Hepatocyte (in vitro differentiated cells): Measurements from ENCODE around the gene NLK. TPM values are rescaled to one million over a fixed set of nuclear protein-coding genes. Genes with fewer than 3 reads are reported as not detected.

Experiments
- DNase-seq: peaks from one replicate; pipeline ENCODE4 v3.0.0-alpha.2; 2016; ENCODE audit warnings: low spot score
- H2AFZ ChIP-seq: fragments of 200-600 bp; sonication (generic); 2 replicates; pipeline ENCODE4 v1.6.0; 2016; ENCODE audit warnings: antibody characterized with exemption, mild to moderate bottlenecking
- H3K27ac ChIP-seq: fragments of 200-600 bp; sonication (generic); 2 replicates; pipeline ENCODE4 v1.5.1; 2016; ENCODE audit warnings: mild to moderate bottlenecking
- H3K27me3 ChIP-seq: fragments of 200-600 bp; sonication (generic); 2 replicates; pipeline ENCODE4 v1.6.1; 2016
- H3K36me3 ChIP-seq: fragments of 200-600 bp; sonication (generic); replicated peaks from 2 replicates; pipeline ENCODE4 v1.5.1; 2016; ENCODE audit warnings: low read depth; ENCODE audit not compliant: insufficient read depth
- H3K4me1 ChIP-seq: fragments of 200-600 bp; sonication (generic); 2 replicates; pipeline ENCODE4 v1.5.1; 2016; ENCODE audit warnings: mild to moderate bottlenecking, moderate library complexity; ENCODE audit not compliant: insufficient read depth
- H3K4me2 ChIP-seq: fragments of 200-600 bp; sonication (generic); 2 replicates; pipeline ENCODE4 v1.6.0; 2016
- H3K4me3 ChIP-seq: fragments of 200-600 bp; sonication (generic); 2 replicates; pipeline ENCODE4 v1.5.1; 2016; ENCODE audit warnings: mild to moderate bottlenecking
- H3K79me2 ChIP-seq: fragments of 200-600 bp; sonication (generic); 2 replicates; pipeline ENCODE4 v1.6.0; 2017; ENCODE audit warnings: mild to moderate bottlenecking
- H3K9me2 ChIP-seq: fragments of 200-600 bp; sonication (generic); replicated peaks from 2 replicates; pipeline ENCODE4 v1.6.0; 2017; ENCODE audit warnings: mild to moderate bottlenecking; ENCODE audit not compliant: insufficient read depth
- H3K9me3 ChIP-seq: fragments of 200-600 bp; sonication (generic); 2 replicates; pipeline ENCODE4 v1.5.1; 2016; ENCODE audit warnings: low read depth, mild to moderate bottlenecking
- H4K20me1 ChIP-seq: fragments of 200-600 bp; sonication (generic); 2 replicates; pipeline ENCODE4 v1.6.0; 2016; ENCODE audit warnings: mild to moderate bottlenecking; ENCODE audit not compliant: insufficient read depth, poor library complexity, severe bottlenecking
- CTCF ChIP-seq: fragments of 200-600 bp; sonication (generic); IDR thresholded peaks from 2 replicates; pipeline ENCODE4 v1.5.1; 2016; ENCODE audit warnings: antibody characterized with exemption, mild to moderate bottlenecking; ENCODE audit not compliant: poor library complexity
- EZH2 ChIP-seq: fragments of 200-600 bp; sonication (generic); IDR thresholded peaks from 2 replicates; pipeline ENCODE4 v1.6.1; 2016; ENCODE audit warnings: antibody characterized with exemption, mild to moderate bottlenecking, borderline replicate concordance
- EZH2phosphoT487 ChIP-seq: fragments of 200-600 bp; sonication (generic); IDR thresholded peaks from one replicate; pipeline ENCODE4 v1.6.1; 2018; ENCODE audit warnings: antibody characterized with exemption, mild to moderate bottlenecking, low read depth, moderate library complexity; ENCODE audit not compliant: unreplicated experiment, severe bottlenecking
- WGBS: methylation state at CpG from one replicate; pipeline ENCODE4 v1.1.6; 2016; ENCODE audit warnings: low lambda C conversion rate; ENCODE audit errors: missing lambda C conversion rate; 5-methylcytosine and 5-hydroxymethylcytosine counted together
- polyA plus RNA-seq: library from polyadenylated mRNA; unstranded; fragments of >200 nt; fragmentation: Nextera tagmentation; extraction: Ambion mirVana; gene quantifications from 2 replicates; pipeline ENCODE4 v1.2.1, GENCODE V29; 2016
- total RNA-seq: library from RNA; depleted of rRNA; stranded (reverse); fragments of >200 nt; gene quantifications from 2 replicates; pipeline ENCODE4 v1.2.3, GENCODE V29; 2014

Gene NLK
- total and polyA plus RNA-seq, 2 experiments from 2014 or later, result 5.2 to 24.9 TPM

- H3K4me1 ChIP-seq, result no peaks in the 10 kb centered on the region
Observed at GRCh38 chr17:28227316-28228108, 185.0 kb downstream of the NLK start.

GRCh38 chr17:28228109-28228840 is 185.8 kb downstream of the NLK start:
- Histone ChIP-seq H3K36me3 (no peaks in the 10 kb centered on the region), H3K4me3 (peak overlapping the region; percentile 54), H3K4me2 (peak overlapping the region; percentile 81), H3K9me2 (no peaks in the 10 kb centered on the region), H3K27ac (no peak overlapping the region), H3K27me3 (no peaks in the 10 kb centered on the region), H2AFZ (peak overlapping the region; percentile 24), H3K9me3 (no peaks in the 10 kb centered on the region), H4K20me1 (no peaks in the 10 kb centered on the region), H3K4me1 (no peaks in the 10 kb centered on the region), H3K79me2 (no peaks in the 10 kb centered on the region)
- 8% methylated on average over 18 of the region's 22 CpGs for WGBS
- TF ChIP-seq CTCF, result no peak
- TF ChIP-seq EZH2, result no peak
- no peak for TF ChIP-seq EZH2phosphoT487
- no peak for DNase-seq

More at GRCh38 chr17:28227316-28228108, 185.0 kb downstream of the NLK start:
- Histone ChIP-seq H3K9me2 (no peaks in the 10 kb centered on the region), H3K27ac (no peak overlapping the region), H3K9me3 (no peaks in the 10 kb centered on the region), H2AFZ (peak overlapping the region; percentile 24), H4K20me1 (no peaks in the 10 kb centered on the region), H3K79me2 (no peaks in the 10 kb centered on the region), H3K4me2 (peak overlapping the region; percentile 81), H3K27me3 (no peaks in the 10 kb centered on the region), H3K4me3 (peak overlapping the region; percentile 54), H3K36me3 (no peaks in the 10 kb centered on the region)
- WGBS, result 5% methylated on average over 62 of the region's 66 CpGs
- TF ChIP-seq EZH2phosphoT487, result no peak
- TF ChIP-seq EZH2, result no peak
- TF ChIP-seq CTCF, result no peak
- peak; percentile 93 for DNase-seq

- no peak overlapping the region for H3K4me2 ChIP-seq
- H3K27me3 ChIP-seq, result no peaks in the 10 kb centered on the region
- no peak overlapping the region for H2AFZ ChIP-seq
Observed at GRCh38 chr17:28228986-28229729, 186.7 kb downstream of the NLK start.

More at GRCh38 chr17:28228986-28229729, 186.7 kb downstream of the NLK start:
- H3K9me2 ChIP-seq, result no peaks in the 10 kb centered on the region
- H3K27ac ChIP-seq, result no peak overlapping the region
- no peak overlapping the region for H3K4me3 ChIP-seq
- 80% methylated on average over 4 of the region's 4 CpGs for WGBS
- TF ChIP-seq EZH2, result no peak
- TF ChIP-seq EZH2phosphoT487, result no peak
- no peak for TF ChIP-seq CTCF
- no peaks in the 10 kb centered on the region for H3K4me1 ChIP-seq
- DNase-seq, result no peak
- no peaks in the 10 kb centered on the region for H3K9me3 ChIP-seq
- H3K79me2 ChIP-seq, result no peaks in the 10 kb centered on the region
- H4K20me1 ChIP-seq, result no peaks in the 10 kb centered on the region
- H3K36me3 ChIP-seq, result no peaks in the 10 kb centered on the region
